H9 (cell line): ENCODE measurements around the gene USP43. TPM values are rescaled to one million over a fixed set of nuclear protein-coding genes. Genes with fewer than 3 reads are reported as not detected.

Experiments
- DNase-seq: peaks from one replicate; pipeline ENCODE4 v3.0.0-alpha.2; 2017
- H2AFZ ChIP-seq: one replicate; pipeline ENCODE4 v1.6.1; 2013; ENCODE audit warnings: mild to moderate bottlenecking, low read length, control low read depth, moderate library complexity
- H2AK5ac ChIP-seq: 2 replicates; pipeline ENCODE4 v1.6.1; 2013; ENCODE audit warnings: low read length, control low read depth, mixed read lengths; ENCODE audit not compliant: insufficient read length
- H2BK120ac ChIP-seq: one replicate; pipeline ENCODE4 v1.6.1; 2013; ENCODE audit warnings: low read depth, mild to moderate bottlenecking, low read length, control low read depth, inconsistent platforms; ENCODE audit not compliant: poor library complexity, severe bottlenecking
- H2BK12ac ChIP-seq: 2 replicates; pipeline ENCODE4 v1.6.1; 2013; ENCODE audit warnings: low read length, control low read depth, mixed read lengths, low read depth; ENCODE audit not compliant: insufficient read length
- H2BK15ac ChIP-seq: 2 replicates; pipeline ENCODE4 v1.6.1; 2013; ENCODE audit warnings: low read depth, low read length, control low read depth
- H2BK20ac ChIP-seq: one replicate; pipeline ENCODE4 v1.6.1; 2013; ENCODE audit warnings: low read depth, mild to moderate bottlenecking, low read length, control low read depth, inconsistent platforms; ENCODE audit not compliant: poor library complexity, severe bottlenecking
- H2BK5ac ChIP-seq: 2 replicates; pipeline ENCODE4 v1.6.1; 2013; ENCODE audit warnings: low read length, control low read depth, mixed read lengths; ENCODE audit not compliant: insufficient read length
- H3K14ac ChIP-seq: 2 replicates; pipeline ENCODE4 v1.6.1; 2013; ENCODE audit warnings: low read length, control low read depth; ENCODE audit not compliant: insufficient read depth
- H3K18ac ChIP-seq: 2 replicates; pipeline ENCODE4 v1.6.1; 2013; ENCODE audit warnings: low read depth, mild to moderate bottlenecking, mixed read lengths, low read length, control low read depth; ENCODE audit not compliant: insufficient read length
- H3K23ac ChIP-seq: 2 replicates; pipeline ENCODE4 v1.6.1; 2013; ENCODE audit warnings: low read length, control low read depth, mixed read lengths, low read depth; ENCODE audit not compliant: insufficient read length
- H3K23me2 ChIP-seq: 2 replicates; pipeline ENCODE4 v1.6.1; 2013; ENCODE audit warnings: low read depth, mild to moderate bottlenecking, mixed read lengths, low read length, control low read depth; ENCODE audit not compliant: insufficient read length, poor library complexity, severe bottlenecking
- H3K27ac ChIP-seq: 2 replicates; pipeline ENCODE4 v1.5.1; 2013; ENCODE audit warnings: low read length, control low read depth, mixed read lengths, low read depth; ENCODE audit not compliant: insufficient read length
- H3K27me3 ChIP-seq: 2 replicates; pipeline ENCODE4 v1.6.1; 2013; ENCODE audit warnings: low read length, control low read depth, inconsistent platforms; ENCODE audit not compliant: insufficient read depth
- H3K4ac ChIP-seq: 2 replicates; pipeline ENCODE4 v1.6.1; 2013; ENCODE audit warnings: low read depth, mild to moderate bottlenecking, control low read depth, inconsistent platforms, low read length, moderate library complexity
- H3K4me1 ChIP-seq: 2 replicates; pipeline ENCODE4 v1.6.1; 2013; ENCODE audit warnings: low read length, control low read depth, inconsistent platforms; ENCODE audit not compliant: insufficient read depth
- H3K4me2 ChIP-seq: 2 replicates; pipeline ENCODE4 v1.6.1; 2013; ENCODE audit warnings: low read length, control low read depth, mixed read lengths; ENCODE audit not compliant: insufficient read length, insufficient read depth
- H3K56ac ChIP-seq: 2 replicates; pipeline ENCODE4 v1.6.1; 2013; ENCODE audit warnings: low read depth, mild to moderate bottlenecking, mixed read lengths, low read length, control low read depth; ENCODE audit not compliant: insufficient read length
- H3K79me1 ChIP-seq: 2 replicates; pipeline ENCODE4 v1.6.1; 2013; ENCODE audit warnings: low read depth, mild to moderate bottlenecking, moderate library complexity, low read length, control low read depth, inconsistent platforms; ENCODE audit not compliant: insufficient read depth, poor library complexity, severe bottlenecking
- H3K79me2 ChIP-seq: 2 replicates; pipeline ENCODE4 v1.6.1; 2013; ENCODE audit warnings: low read length, control low read depth, inconsistent platforms; ENCODE audit not compliant: insufficient read depth
- H3K9ac ChIP-seq: 2 replicates; pipeline ENCODE4 v1.6.1; 2013; ENCODE audit warnings: low read length, control low read depth, mixed read lengths; ENCODE audit not compliant: insufficient read length; ENCODE audit errors: extremely low read depth
- H3K9me3 ChIP-seq: one replicate; pipeline ENCODE4 v1.6.1; 2013; ENCODE audit warnings: low read depth, low read length, inconsistent platforms; ENCODE audit not compliant: control insufficient read depth
- H3T11ph ChIP-seq: one replicate; pipeline ENCODE4 v1.6.1; 2013; ENCODE audit warnings: mild to moderate bottlenecking, low read length, control low read depth, inconsistent platforms
- H4K20me1 ChIP-seq: one replicate; pipeline ENCODE4 v1.6.1; 2013; ENCODE audit not compliant: control insufficient read depth, insufficient read length, insufficient read depth
- H4K5ac ChIP-seq: 2 replicates; pipeline ENCODE4 v1.6.1; 2013; ENCODE audit warnings: low read depth, mild to moderate bottlenecking, mixed read lengths, low read length, control low read depth; ENCODE audit not compliant: insufficient read length
- H4K8ac ChIP-seq: replicated peaks from 2 replicates; pipeline ENCODE4 v1.6.1; 2013; ENCODE audit warnings: low read length, control low read depth, mixed read lengths, low read depth; ENCODE audit not compliant: insufficient read length
- H4K91ac ChIP-seq: 2 replicates; pipeline ENCODE4 v1.6.1; 2013; ENCODE audit warnings: low read depth, mild to moderate bottlenecking, moderate library complexity, mixed read lengths, low read length, control low read depth; ENCODE audit not compliant: insufficient read length
- H3K27ac Mint-ChIP-seq, 3 experiments: 2 replicates in 2 of 3; 3 replicates in 1 of 3; pipeline ENCODE4 v1.8.0; 2020 to 2021; ENCODE audit warnings: mixed read lengths in 3 of 3, mild to moderate bottlenecking in 1 of 3, moderate library complexity in 1 of 3
- H3K27me3 Mint-ChIP-seq: 2 replicates; pipeline ENCODE4 v1.8.0; 2021; ENCODE audit warnings: low read depth, mild to moderate bottlenecking, moderate library complexity, mixed read lengths
- H3K36me3 Mint-ChIP-seq, 3 experiments: 2 replicates in 2 of 3; 3 replicates in 1 of 3; pipeline ENCODE4 v1.8.0; 2020 to 2021; ENCODE audit warnings: low read depth in 3 of 3, mixed read lengths in 3 of 3; ENCODE audit not compliant: insufficient read depth in 1 of 3
- H3K4me1 Mint-ChIP-seq, 2 experiments: 2 replicates each; pipeline ENCODE4 v1.8.0; 2020; ENCODE audit warnings: mixed read lengths in 2 of 2
- H3K4me3 Mint-ChIP-seq, 2 experiments: 2 replicates in 1 of 2; 3 replicates in 1 of 2; pipeline ENCODE4 v1.8.0; 2020 to 2021; ENCODE audit warnings: mild to moderate bottlenecking in 2 of 2, mixed read lengths in 2 of 2, moderate library complexity in 1 of 2
- H3K9me3 Mint-ChIP-seq, 2 experiments: 2 replicates in 1 of 2; 3 replicates in 1 of 2; pipeline ENCODE4 v1.8.0; 2020; ENCODE audit warnings: mild to moderate bottlenecking in 2 of 2, mixed read lengths in 2 of 2, moderate library complexity in 1 of 2
- WGBS: extraction: QIAGEN DNeasy Blood & Tissue Kit; methylation state at CpG from one replicate; pipeline ENCODE4 v1.1.7; 2013; ENCODE audit warnings: missing lambda C conversion rate, low lambda C conversion rate, mixed read lengths; ENCODE audit not compliant: insufficient read length; ENCODE audit errors: extremely low coverage; 5-methylcytosine and 5-hydroxymethylcytosine counted together
- total RNA-seq: library from RNA; stranded (reverse); gene quantifications from 2 replicates; pipeline ENCODE4 v1.2.1, GENCODE V29; 2021
- TF ChIP-seq, protein P1 (sequence below): fragments of 200-600 bp; sonication (generic); conservative IDR thresholded peaks from 3 replicates; pipeline ENCODE4 v1.8.0; 2021; ENCODE audit warnings: antibody characterized with exemption, mild to moderate bottlenecking

The USP43 gene
- total RNA-seq, 1 experiment from 2014 or later: 5.2 TPM

GRCh38 chr17:9672691-9673090, 27.4 kb downstream of the USP43 start:
- no peak overlapping the region for H3K27ac ChIP-seq
- no peak overlapping the region for H3K23ac ChIP-seq
- no peak overlapping the region for H3T11ph ChIP-seq
- no peak overlapping the region for H3K4ac ChIP-seq
- no peak overlapping the region for H2AFZ ChIP-seq
- WGBS: no CpG with 5 or more reads among the region's 6 CpGs
- no peak overlapping the region for H3K14ac ChIP-seq
- no peaks in the 10 kb centered on the region for H3K27me3 Mint-ChIP-seq
- H3K4me2 ChIP-seq: no peak overlapping the region
- H2BK12ac ChIP-seq: no peak overlapping the region
- H2AK5ac ChIP-seq: no peak overlapping the region
- H3K27ac Mint-ChIP-seq: no peak overlapping the region
- no peak overlapping the region for H3K18ac ChIP-seq
- H3K56ac ChIP-seq: no peak overlapping the region
- H3K4me3 Mint-ChIP-seq: no peak overlapping the region
- H3K9me3 Mint-ChIP-seq: no peaks in the 10 kb centered on the region
- no peaks in the 10 kb centered on the region for H4K20me1 ChIP-seq
- H3K9ac ChIP-seq: no peak overlapping the region
- peaks cover 0 to 3% (median under 1%) of the 10 kb centered on the region in 3 experiments; a peak in 2 of 7 replicates for H3K36me3 Mint-ChIP-seq
- no peak overlapping the region for H4K91ac ChIP-seq
- no peaks in the 10 kb centered on the region for H3K23me2 ChIP-seq
- H3K9me3 ChIP-seq: no peaks in the 10 kb centered on the region
- no peaks in the 10 kb centered on the region for H3K27me3 ChIP-seq
- DNase-seq: no peak
- no peak overlapping the region for H2BK15ac ChIP-seq
- H4K5ac ChIP-seq: no peak overlapping the region
- TF ChIP-seq, protein P1, sequence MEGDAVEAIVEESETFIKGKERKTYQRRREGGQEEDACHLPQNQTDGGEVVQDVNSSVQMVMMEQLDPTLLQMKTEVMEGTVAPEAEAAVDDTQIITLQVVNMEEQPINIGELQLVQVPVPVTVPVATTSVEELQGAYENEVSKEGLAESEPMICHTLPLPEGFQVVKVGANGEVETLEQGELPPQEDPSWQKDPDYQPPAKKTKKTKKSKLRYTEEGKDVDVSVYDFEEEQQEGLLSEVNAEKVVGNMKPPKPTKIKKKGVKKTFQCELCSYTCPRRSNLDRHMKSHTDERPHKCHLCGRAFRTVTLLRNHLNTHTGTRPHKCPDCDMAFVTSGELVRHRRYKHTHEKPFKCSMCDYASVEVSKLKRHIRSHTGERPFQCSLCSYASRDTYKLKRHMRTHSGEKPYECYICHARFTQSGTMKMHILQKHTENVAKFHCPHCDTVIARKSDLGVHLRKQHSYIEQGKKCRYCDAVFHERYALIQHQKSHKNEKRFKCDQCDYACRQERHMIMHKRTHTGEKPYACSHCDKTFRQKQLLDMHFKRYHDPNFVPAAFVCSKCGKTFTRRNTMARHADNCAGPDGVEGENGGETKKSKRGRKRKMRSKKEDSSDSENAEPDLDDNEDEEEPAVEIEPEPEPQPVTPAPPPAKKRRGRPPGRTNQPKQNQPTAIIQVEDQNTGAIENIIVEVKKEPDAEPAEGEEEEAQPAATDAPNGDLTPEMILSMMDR: no peak
- peaks cover 7% of the 10 kb centered on the region for H3K4me1 ChIP-seq
- H3K79me1 ChIP-seq: no peaks in the 10 kb centered on the region
- H2BK5ac ChIP-seq: no peak overlapping the region
- no peak overlapping the region for H2BK120ac ChIP-seq
- no peak overlapping the region for H2BK20ac ChIP-seq
- peaks cover 6 to 12% of the 10 kb centered on the region in 2 experiments for H3K4me1 Mint-ChIP-seq
- no peaks in the 10 kb centered on the region for H3K79me2 ChIP-seq
- no peak overlapping the region for H4K8ac ChIP-seq
